H9 (cell line): ENCODE data around the gene AP1AR. TPM values are rescaled to one million over a fixed set of nuclear protein-coding genes. Genes with fewer than 3 reads are reported as not detected.

Source experiments
- DNase-seq: peaks from one replicate; pipeline ENCODE4 v3.0.0-alpha.2; 2017
- H2AFZ ChIP-seq: one replicate; pipeline ENCODE4 v1.6.1; 2013; ENCODE audit warnings: mild to moderate bottlenecking, low read length, control low read depth, moderate library complexity
- H2AK5ac ChIP-seq: 2 replicates; pipeline ENCODE4 v1.6.1; 2013; ENCODE audit warnings: low read length, control low read depth, mixed read lengths; ENCODE audit not compliant: insufficient read length
- H2BK120ac ChIP-seq: one replicate; pipeline ENCODE4 v1.6.1; 2013; ENCODE audit warnings: low read depth, mild to moderate bottlenecking, low read length, control low read depth, inconsistent platforms; ENCODE audit not compliant: poor library complexity, severe bottlenecking
- H2BK12ac ChIP-seq: 2 replicates; pipeline ENCODE4 v1.6.1; 2013; ENCODE audit warnings: low read length, control low read depth, mixed read lengths, low read depth; ENCODE audit not compliant: insufficient read length
- H2BK15ac ChIP-seq: 2 replicates; pipeline ENCODE4 v1.6.1; 2013; ENCODE audit warnings: low read depth, low read length, control low read depth
- H2BK20ac ChIP-seq: one replicate; pipeline ENCODE4 v1.6.1; 2013; ENCODE audit warnings: low read depth, mild to moderate bottlenecking, low read length, control low read depth, inconsistent platforms; ENCODE audit not compliant: poor library complexity, severe bottlenecking
- H2BK5ac ChIP-seq: 2 replicates; pipeline ENCODE4 v1.6.1; 2013; ENCODE audit warnings: low read length, control low read depth, mixed read lengths; ENCODE audit not compliant: insufficient read length
- H3K14ac ChIP-seq: 2 replicates; pipeline ENCODE4 v1.6.1; 2013; ENCODE audit warnings: low read length, control low read depth; ENCODE audit not compliant: insufficient read depth
- H3K18ac ChIP-seq: 2 replicates; pipeline ENCODE4 v1.6.1; 2013; ENCODE audit warnings: low read depth, mild to moderate bottlenecking, mixed read lengths, low read length, control low read depth; ENCODE audit not compliant: insufficient read length
- H3K23ac ChIP-seq: 2 replicates; pipeline ENCODE4 v1.6.1; 2013; ENCODE audit warnings: low read length, control low read depth, mixed read lengths, low read depth; ENCODE audit not compliant: insufficient read length
- H3K23me2 ChIP-seq: 2 replicates; pipeline ENCODE4 v1.6.1; 2013; ENCODE audit warnings: low read depth, mild to moderate bottlenecking, mixed read lengths, low read length, control low read depth; ENCODE audit not compliant: insufficient read length, poor library complexity, severe bottlenecking
- H3K27ac ChIP-seq: 2 replicates; pipeline ENCODE4 v1.5.1; 2013; ENCODE audit warnings: low read length, control low read depth, mixed read lengths, low read depth; ENCODE audit not compliant: insufficient read length
- H3K27me3 ChIP-seq: 2 replicates; pipeline ENCODE4 v1.6.1; 2013; ENCODE audit warnings: low read length, control low read depth, inconsistent platforms; ENCODE audit not compliant: insufficient read depth
- H3K4ac ChIP-seq: 2 replicates; pipeline ENCODE4 v1.6.1; 2013; ENCODE audit warnings: low read depth, mild to moderate bottlenecking, control low read depth, inconsistent platforms, low read length, moderate library complexity
- H3K4me1 ChIP-seq: 2 replicates; pipeline ENCODE4 v1.6.1; 2013; ENCODE audit warnings: low read length, control low read depth, inconsistent platforms; ENCODE audit not compliant: insufficient read depth
- H3K4me2 ChIP-seq: 2 replicates; pipeline ENCODE4 v1.6.1; 2013; ENCODE audit warnings: low read length, control low read depth, mixed read lengths; ENCODE audit not compliant: insufficient read length, insufficient read depth
- H3K56ac ChIP-seq: 2 replicates; pipeline ENCODE4 v1.6.1; 2013; ENCODE audit warnings: low read depth, mild to moderate bottlenecking, mixed read lengths, low read length, control low read depth; ENCODE audit not compliant: insufficient read length
- H3K79me1 ChIP-seq: 2 replicates; pipeline ENCODE4 v1.6.1; 2013; ENCODE audit warnings: low read depth, mild to moderate bottlenecking, moderate library complexity, low read length, control low read depth, inconsistent platforms; ENCODE audit not compliant: insufficient read depth, poor library complexity, severe bottlenecking
- H3K79me2 ChIP-seq: 2 replicates; pipeline ENCODE4 v1.6.1; 2013; ENCODE audit warnings: low read length, control low read depth, inconsistent platforms; ENCODE audit not compliant: insufficient read depth
- H3K9ac ChIP-seq: 2 replicates; pipeline ENCODE4 v1.6.1; 2013; ENCODE audit warnings: low read length, control low read depth, mixed read lengths; ENCODE audit not compliant: insufficient read length; ENCODE audit errors: extremely low read depth
- H3K9me3 ChIP-seq: one replicate; pipeline ENCODE4 v1.6.1; 2013; ENCODE audit warnings: low read depth, low read length, inconsistent platforms; ENCODE audit not compliant: control insufficient read depth
- H3T11ph ChIP-seq: one replicate; pipeline ENCODE4 v1.6.1; 2013; ENCODE audit warnings: mild to moderate bottlenecking, low read length, control low read depth, inconsistent platforms
- H4K20me1 ChIP-seq: one replicate; pipeline ENCODE4 v1.6.1; 2013; ENCODE audit not compliant: control insufficient read depth, insufficient read length, insufficient read depth
- H4K5ac ChIP-seq: 2 replicates; pipeline ENCODE4 v1.6.1; 2013; ENCODE audit warnings: low read depth, mild to moderate bottlenecking, mixed read lengths, low read length, control low read depth; ENCODE audit not compliant: insufficient read length
- H4K8ac ChIP-seq: replicated peaks from 2 replicates; pipeline ENCODE4 v1.6.1; 2013; ENCODE audit warnings: low read length, control low read depth, mixed read lengths, low read depth; ENCODE audit not compliant: insufficient read length
- H4K91ac ChIP-seq: 2 replicates; pipeline ENCODE4 v1.6.1; 2013; ENCODE audit warnings: low read depth, mild to moderate bottlenecking, moderate library complexity, mixed read lengths, low read length, control low read depth; ENCODE audit not compliant: insufficient read length
- H3K27ac Mint-ChIP-seq, 3 experiments: 2 replicates in 2 of 3; 3 replicates in 1 of 3; pipeline ENCODE4 v1.8.0; 2020 to 2021; ENCODE audit warnings: mixed read lengths in 3 of 3, mild to moderate bottlenecking in 1 of 3, moderate library complexity in 1 of 3
- H3K27me3 Mint-ChIP-seq: 2 replicates; pipeline ENCODE4 v1.8.0; 2021; ENCODE audit warnings: low read depth, mild to moderate bottlenecking, moderate library complexity, mixed read lengths
- H3K36me3 Mint-ChIP-seq, 3 experiments: 2 replicates in 2 of 3; 3 replicates in 1 of 3; pipeline ENCODE4 v1.8.0; 2020 to 2021; ENCODE audit warnings: low read depth in 3 of 3, mixed read lengths in 3 of 3; ENCODE audit not compliant: insufficient read depth in 1 of 3
- H3K4me1 Mint-ChIP-seq, 2 experiments: 2 replicates each; pipeline ENCODE4 v1.8.0; 2020; ENCODE audit warnings: mixed read lengths in 2 of 2
- H3K4me3 Mint-ChIP-seq, 2 experiments: 2 replicates in 1 of 2; 3 replicates in 1 of 2; pipeline ENCODE4 v1.8.0; 2020 to 2021; ENCODE audit warnings: mild to moderate bottlenecking in 2 of 2, mixed read lengths in 2 of 2, moderate library complexity in 1 of 2
- H3K9me3 Mint-ChIP-seq, 2 experiments: 2 replicates in 1 of 2; 3 replicates in 1 of 2; pipeline ENCODE4 v1.8.0; 2020; ENCODE audit warnings: mild to moderate bottlenecking in 2 of 2, mixed read lengths in 2 of 2, moderate library complexity in 1 of 2
- CTCF ChIP-seq: fragments of 200-600 bp; sonication (generic); conservative IDR thresholded peaks from 3 replicates; pipeline ENCODE4 v1.8.0; 2021; ENCODE audit warnings: antibody characterized with exemption, mild to moderate bottlenecking
- WGBS: extraction: QIAGEN DNeasy Blood & Tissue Kit; methylation state at CpG from one replicate; pipeline ENCODE4 v1.1.7; 2013; ENCODE audit warnings: missing lambda C conversion rate, low lambda C conversion rate, mixed read lengths; ENCODE audit not compliant: insufficient read length; ENCODE audit errors: extremely low coverage; 5-methylcytosine and 5-hydroxymethylcytosine counted together
- total RNA-seq: library from RNA; stranded (reverse); gene quantifications from 2 replicates; pipeline ENCODE4 v1.2.1, GENCODE V29; 2021

The AP1AR gene
- total RNA-seq, 1 experiment from 2014 or later: 24.2 TPM

- Histone ChIP-seq H2BK15ac (no peak overlapping the region), H3K23me2 (peaks cover 13% of the 10 kb centered on the region), H2AFZ (no peak overlapping the region), H3K4me2 (no peak overlapping the region), H4K5ac (no peak overlapping the region), H3K4ac (no peak overlapping the region), H3K79me1 (no peaks in the 10 kb centered on the region), H3K23ac (no peak overlapping the region), H3K79me2 (no peaks in the 10 kb centered on the region), H3T11ph (no peak overlapping the region), H4K20me1 (no peaks in the 10 kb centered on the region), H3K9ac (no peak overlapping the region), H2BK12ac (no peak overlapping the region), H2BK120ac (no peak overlapping the region), H2BK20ac (no peak overlapping the region), H2AK5ac (no peak overlapping the region), H3K14ac (no peak overlapping the region), H3K9me3 (no peaks in the 10 kb centered on the region), H3K27me3 (no peaks in the 10 kb centered on the region), H3K56ac (no peak overlapping the region), H4K91ac (no peak overlapping the region), H3K18ac (no peak overlapping the region), H3K4me1 (no peaks in the 10 kb centered on the region), H4K8ac (no peak overlapping the region), H3K27ac (no peak overlapping the region), H2BK5ac (no peak overlapping the region)
- Mint-ChIP-seq H3K36me3 (peaks cover 4 to 22% (median 4%) of the 10 kb centered on the region in 3 experiments; a peak in 6 of 7 replicates), H3K9me3 (peaks cover 8 to 12% of the 10 kb centered on the region in 2 experiments), H3K4me1 (peaks cover 7 to 15% of the 10 kb centered on the region in 2 experiments), H3K27me3 (peaks cover 44% of the 10 kb centered on the region), H3K4me3 (peak overlapping the region in 1 of 2 experiments; percentile 12; a peak in 1 of 5 replicates), H3K27ac (0 out of 7 replicates have a peak overlapping the region, but pooled peaks of 1 of the 3 experiments have one; percentile 10)
- DNase-seq: no peak
- no peak for TF ChIP-seq CTCF
- WGBS: no CpG with 5 or more reads among the region's 6 CpGs
Measured at GRCh38 chr4:112284166-112284565, 52.6 kb downstream of the AP1AR start.
